Fibroblast of the conjunctiva (primary cell): ENCODE measurements around the gene TSKS.
A peak's percentile ranks its signal among the peaks of the same experiment; 100 is the strongest.

Experiments
- DNase-seq: peaks from one replicate; pipeline ENCODE4 v3.0.0-alpha.2; 2010; ENCODE audit warnings: low read depth

TSKS gene

DNA sequence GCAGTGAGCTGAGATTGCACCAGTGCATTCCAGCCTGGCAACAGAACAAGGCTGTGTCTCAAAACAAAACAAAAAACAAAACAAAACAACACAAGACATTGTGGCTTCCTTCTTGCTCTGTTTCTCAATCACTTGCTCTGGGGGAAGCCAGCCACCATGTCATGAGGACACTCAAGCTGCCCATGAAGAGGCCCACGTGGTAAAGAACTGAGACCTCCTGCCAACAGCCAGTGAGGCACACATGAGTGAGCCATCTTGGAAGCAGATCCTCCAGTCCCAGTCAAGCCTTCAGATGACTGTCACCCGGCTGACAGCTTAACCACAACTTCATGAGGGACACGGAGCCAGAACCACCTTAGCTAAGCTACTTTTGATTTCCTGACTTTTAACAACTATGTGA lies 47.0 kb downstream of the TSKS start:
- no peak for DNase-seq

DNA sequence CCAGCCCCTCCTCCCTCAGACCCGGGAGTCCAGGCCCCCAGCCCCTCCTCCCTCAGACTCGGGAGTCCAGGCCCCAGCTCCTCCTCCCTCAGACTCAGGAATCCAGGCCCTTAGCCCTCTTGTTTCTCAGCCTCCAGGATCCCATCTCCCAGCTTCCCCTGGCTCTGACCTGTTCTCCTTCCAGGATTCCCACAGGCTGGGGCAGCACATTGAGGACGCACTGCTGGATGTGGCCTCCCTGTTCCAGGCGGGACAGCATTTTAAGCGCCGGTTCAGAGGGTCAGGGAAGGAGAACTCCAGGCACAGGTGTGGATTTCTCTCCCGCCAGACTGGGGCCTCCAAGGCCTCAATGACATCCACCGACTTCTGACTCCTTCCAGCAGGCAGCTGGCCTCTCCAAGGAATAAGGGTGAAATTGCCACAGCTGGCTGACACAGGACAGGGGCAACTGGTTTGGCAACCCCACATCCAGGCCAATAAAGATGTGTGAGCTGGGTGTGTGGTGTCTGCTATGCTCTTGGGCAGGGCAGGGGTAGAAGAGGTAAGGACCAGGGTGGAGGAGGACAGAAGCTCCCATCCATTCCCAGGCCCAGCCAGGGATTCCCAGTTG lies 49.8 kb downstream of the TSKS start:
- DNase-seq: no peak

DNA sequence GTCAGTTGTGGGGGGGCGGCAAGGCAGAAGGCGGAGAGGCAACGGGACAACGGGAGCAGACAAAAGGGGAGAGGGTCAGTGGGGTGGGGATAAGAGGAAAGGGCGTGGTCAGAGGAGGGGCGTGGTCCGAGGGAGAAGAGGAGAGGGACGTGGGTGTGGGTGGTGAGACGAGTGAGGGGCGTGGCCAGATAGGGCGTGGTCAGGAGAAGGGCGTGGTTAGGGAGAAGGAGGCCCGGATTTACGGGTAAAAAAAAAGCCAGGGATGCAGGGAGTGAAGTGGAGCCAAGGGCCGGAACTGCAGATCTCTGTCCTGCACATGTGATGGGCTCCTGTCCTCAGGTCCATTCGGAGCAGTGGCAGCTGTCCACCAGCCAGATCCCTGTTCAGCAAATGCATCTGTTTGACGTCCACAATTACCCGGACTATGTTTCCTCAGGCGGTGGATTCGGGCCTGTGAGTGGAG lies 50.7 kb downstream of the TSKS start:
- peak; percentile 68 for DNase-seq

DNA sequence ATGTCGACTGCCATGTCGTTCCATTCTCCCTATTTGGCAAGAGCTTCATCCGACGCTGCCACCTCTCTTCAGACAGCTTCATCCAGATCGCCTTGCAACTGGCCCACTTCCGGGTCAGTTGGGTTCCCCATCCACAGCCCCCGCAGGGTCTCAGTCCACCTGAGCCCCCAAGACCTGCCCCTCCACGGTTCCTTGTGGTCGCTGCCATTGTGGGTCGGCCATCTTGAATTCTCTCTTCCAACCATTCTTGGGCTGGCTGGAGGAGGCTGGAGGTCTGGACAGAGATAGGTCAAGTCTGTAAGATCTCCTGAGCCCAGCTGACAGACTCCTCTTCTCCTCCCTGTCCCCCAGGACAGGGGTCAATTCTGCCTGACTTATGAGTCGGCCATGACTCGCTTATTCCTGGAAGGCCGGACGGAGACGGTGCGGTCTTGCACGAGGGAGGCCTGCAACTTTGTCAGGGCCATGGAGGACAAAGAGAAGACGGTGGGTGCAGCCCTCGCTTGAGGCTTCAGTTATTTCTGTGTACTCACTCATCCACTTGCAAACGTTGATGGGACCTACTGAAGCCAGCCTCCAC lies 52.6 kb downstream of the TSKS start:
- peak; percentile 32 for DNase-seq

DNA sequence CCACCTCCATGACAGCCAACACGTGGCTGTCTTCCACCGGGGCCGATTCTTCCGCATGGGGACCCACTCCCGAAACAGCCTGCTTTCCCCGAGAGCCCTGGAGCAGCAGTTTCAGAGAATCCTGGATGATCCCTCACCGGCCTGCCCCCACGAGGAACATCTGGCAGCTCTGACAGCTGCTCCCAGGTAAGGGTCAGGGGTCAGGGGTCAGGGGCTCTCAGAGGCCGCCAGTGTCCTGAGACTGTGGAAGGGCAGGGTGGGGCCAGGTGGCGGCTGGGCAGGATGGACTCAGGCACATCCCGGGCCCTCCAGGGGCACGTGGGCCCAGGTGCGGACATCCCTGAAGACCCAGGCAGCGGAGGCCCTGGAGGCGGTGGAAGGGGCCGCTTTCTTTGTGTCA lies 57.2 kb downstream of the TSKS start:
- no peak for DNase-seq

DNA sequence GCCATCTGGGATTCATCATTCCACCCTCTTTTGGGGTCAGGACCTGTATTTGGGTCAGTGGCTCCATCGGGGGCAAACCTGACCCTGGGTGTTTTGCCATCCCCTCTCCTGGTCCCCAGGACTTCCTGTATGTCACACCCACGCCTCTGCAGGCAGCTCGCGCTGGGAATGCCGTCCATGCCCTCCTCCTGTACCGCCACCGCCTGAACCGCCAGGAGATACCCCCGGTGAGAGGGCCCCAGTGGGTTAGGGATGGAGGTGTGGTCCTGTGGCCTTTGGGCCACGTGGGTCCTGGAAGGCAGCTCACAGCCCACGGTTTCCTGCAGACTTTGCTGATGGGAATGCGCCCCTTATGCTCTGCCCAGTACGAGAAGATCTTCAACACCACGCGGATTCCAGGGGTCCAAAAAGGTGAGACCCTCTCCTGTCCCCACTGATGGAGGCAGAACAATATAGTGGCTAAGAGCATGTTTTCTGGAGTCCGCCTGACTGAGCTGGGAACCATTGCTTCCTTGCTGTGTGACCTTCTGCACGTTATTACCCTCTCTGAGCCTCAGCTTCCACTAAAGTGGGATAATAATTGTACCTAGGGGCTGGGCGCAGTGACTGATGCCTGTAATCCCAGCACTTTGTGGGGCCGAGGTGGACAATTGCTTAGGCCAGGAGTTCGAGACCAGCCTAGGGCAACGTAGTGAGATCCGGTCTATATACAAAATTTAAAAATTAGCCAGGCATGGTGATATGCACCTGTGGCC lies 58.0 kb downstream of the TSKS start:
- DNase-seq: no peak

DNA sequence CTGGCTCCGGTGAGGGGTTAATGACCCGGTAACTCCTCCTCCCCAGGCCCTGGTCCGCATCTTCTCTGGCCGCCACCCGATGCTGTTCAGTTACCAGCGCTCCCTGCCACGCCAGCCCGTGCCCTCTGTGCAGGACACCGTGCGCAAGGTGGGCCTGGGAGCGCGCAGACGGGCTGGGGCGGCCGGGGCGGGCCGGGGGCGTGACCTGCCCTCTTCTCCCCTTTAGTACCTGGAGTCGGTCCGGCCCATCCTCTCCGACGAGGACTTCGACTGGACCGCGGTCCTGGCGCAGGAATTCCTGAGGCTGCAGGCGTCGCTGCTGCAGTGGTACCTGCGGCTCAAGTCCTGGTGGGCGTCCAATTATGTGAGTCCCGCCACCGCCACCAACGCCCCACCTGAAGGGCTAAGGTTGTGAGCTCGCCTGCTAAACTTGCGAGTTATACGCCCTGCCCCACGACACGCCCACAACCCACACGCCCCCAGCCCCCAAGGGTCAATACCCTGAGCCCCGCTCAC lies 61.8 kb downstream of the TSKS start:
- DNase-seq: no peak

DNA sequence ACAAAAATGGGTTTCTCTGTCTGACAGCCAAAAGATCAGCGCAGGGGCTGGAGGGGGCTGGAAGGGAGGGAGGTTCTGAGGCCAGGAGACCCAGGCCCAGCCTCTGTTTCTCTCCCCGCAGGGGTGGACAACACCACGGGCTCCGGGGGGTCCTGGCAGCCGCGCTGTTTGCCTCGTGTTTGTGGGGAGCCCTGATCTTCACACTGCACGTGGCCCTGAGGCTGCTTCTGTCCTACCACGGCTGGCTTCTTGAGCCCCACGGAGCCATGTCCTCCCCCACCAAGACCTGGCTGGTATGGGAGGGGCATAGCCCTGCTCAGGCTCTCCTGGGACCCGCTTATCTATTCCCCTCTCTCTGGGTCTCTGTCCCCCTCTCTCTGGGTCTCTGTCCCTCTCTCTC lies 62.5 kb downstream of the TSKS start:
- DNase-seq: no peak

DNA sequence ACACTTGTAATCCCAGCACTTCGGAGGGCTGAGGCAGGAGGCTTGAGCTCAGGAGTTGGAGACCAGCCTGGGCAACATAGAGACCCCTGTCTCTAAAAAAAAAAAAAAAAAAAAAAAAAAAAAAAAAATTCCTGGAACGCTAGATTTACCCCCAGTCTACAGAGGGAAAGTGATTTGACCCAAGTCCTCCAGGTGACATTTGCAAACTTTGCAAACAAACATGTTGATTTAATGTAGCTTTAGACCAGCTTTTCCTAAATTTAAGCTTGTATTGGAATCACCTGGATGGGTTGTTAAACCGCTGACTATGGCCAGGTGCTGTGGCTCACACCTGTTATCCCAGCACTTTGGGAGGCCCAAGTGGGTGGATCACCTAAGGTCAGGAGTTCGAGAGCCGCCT lies 63.7 kb downstream of the TSKS start:
- DNase-seq: no peak

DNA sequence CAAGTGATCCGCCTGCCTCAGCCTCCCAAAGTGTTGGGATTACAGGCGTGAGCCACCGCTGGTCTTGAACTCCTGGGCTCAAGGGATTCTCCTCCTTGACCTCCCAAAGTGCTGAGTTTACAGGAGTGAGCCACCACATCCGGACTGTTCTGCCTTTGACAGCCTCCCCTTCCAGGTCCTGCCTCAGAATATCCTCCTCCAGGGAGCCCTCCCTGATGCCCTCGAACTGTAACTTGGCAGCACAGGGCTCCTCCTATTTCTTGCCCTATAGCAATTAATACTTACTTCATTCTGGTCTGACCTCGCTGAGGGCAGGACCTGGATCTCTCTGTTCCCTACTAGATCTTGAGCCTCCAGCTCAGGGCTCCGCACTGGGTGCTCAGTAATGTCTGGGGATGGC lies 66.2 kb downstream of the TSKS start:
- no peak for DNase-seq

DNA sequence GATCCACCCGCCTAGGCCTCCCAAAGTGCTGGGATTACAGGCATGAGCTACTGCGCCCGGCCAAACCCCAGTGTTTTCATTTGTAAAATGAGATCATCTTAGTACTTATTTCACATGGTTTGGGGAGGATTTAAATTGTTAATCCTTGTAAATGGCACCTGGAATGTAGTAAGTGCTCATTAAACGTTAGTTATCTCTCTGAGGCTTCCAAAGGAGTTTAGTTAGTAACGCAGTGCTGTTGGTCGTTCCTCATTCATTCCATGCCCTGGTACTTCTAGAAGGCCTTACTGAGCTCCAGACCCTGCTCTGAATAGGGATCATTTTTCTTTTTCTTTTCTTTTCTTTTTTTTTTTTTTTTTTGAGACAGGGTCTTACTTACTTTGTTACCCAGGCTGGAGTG lies 67.0 kb downstream of the TSKS start:
- no peak for DNase-seq

DNA sequence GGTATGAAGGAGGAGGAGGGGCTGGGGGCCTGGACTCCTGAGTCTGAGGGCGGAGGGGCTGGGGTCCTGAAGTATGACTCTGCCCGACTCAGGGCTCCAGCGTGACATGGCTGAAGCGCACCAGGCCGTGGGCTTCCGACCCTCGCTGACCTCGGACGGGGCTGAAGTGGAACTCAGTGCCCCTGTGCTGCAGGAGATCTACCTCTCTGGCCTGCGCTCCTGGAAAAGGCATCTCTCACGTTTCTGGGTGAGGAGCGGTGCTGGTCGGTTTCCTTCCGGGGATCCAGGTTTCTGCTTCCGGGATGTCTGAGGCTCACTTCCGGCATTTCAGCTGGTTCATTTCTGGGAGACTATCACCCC lies 71.0 kb downstream of the TSKS start:
- no peak for DNase-seq

DNA sequence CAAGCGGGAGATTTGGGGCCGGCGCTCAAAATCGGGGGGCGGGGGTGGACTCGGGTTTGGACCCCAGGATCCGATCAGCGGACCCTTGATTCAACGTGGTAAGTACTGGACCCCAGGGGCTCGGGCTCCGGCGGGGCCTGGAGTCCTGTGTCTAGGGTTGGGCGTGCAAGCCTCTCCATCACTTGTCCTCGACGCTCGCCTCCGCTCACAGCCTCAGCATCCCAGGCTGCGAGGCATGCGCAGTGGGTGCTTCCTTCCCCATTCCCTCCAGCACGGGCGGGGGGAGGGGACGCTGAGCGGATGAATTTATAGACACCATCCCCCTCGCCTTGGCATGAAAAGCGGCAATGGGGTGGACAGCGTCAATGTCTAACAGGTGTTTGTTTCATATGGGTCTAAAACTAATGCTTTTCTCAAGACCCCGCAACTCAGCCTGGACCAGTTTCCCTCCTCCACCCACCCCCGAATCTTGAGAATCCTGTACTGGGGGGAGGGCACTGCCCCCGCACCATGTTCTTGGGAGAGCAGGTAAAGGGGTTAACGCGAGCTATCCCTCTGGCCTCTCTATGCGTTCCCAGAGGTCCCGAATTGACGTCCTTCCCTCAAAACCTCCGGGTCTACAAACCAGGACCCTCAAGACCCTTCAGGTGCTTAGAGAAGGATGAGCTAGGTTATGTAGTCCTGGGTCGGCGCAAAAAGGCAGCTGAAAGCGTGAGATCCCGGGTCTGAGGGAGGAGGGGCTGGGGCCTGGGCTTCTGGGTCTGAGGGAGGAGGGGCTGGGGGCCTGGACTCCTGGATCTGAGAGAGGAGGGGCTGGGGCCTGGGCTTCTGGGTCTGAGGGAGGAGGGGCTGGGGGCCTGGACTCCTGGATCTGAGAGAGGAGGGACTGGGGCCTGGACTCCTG lies 71.6 kb downstream of the TSKS start:
- peak; percentile 49 for DNase-seq

DNA sequence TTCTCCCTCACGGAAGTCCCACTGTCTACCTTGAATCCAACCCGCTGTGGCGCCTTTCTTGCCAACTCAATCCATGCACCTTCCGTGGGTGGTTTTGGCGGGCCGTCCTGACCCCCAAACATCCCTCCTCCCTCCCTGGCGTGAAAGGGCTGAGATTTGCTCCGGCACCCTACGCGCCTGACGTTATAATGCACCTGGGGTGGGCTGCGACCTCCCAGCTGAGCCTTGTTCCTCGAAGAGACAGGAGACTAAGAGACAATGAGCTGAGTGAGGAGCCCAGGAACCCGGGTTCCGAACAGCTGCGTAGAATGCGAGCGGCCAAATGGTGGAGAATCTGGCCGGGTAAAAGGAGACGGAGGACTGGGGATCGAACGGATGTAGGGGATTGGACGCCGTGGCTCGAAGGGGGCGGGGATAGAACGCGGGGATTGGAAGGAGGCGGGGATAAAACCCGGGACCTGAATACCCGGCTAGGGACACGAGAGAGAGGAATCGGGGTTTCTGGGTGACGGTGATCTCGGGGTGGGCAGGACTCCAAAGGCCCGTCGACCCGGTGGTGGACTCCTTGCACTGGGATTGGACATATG lies 72.4 kb downstream of the TSKS start, which contains the start of gene CPT1C:
Gene CPT1C, plus strand, starts transcription at position 461 of the 587 bp plus-strand sequence. CDS start 1,137 bp downstream, outside the sequence.
- peak; percentile 50 for DNase-seq

DNA sequence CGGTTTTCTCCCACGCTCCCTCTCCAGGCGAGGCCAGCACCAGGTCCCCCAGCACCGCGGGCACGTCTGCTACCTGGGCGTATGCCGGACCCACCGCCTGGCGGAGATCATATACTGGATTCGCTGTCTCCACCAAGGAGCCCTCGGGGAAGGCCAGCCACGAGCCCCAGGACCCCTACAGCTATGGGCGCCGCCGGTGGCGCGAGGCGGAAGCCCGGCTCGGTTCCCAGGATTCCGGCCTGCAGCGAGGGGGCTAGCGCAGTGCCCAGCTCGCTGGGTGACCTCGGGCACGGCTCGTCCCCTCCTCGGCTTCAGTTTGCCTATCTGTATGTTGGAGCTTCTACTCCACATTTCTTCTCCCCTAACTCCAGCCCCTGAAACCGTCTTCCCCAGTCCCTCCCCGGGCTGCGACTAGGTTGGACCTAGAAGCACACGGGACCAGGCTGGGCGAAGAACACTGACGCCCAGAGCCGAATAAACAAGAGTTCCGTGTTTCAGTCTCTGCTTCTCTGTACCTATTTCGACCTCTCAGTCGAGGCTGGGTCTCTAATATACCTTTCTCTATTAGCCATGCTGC lies 72.9 kb downstream of the TSKS start:
- no peak for DNase-seq
